Ovary (tissue), 9 donors: ENCODE results near the gene ADA. TPM values are rescaled to one million over a fixed set of nuclear protein-coding genes. Genes with fewer than 3 reads are reported as not detected.

ENCODE experiments used
- DNase-seq, 5 donors: peaks; one replicate each; pipeline ENCODE4 v3.0.0-alpha.2; 2019 to 2020
- H3K27ac ChIP-seq, 2 donors: fragments of 200-600 bp; one replicate each; pipeline versions ENCODE4 v1.5.1 to v1.8.0; 2019 to 2022
- H3K27me3 ChIP-seq: fragments of 200-600 bp; one replicate; pipeline ENCODE4 v1.8.0; 2022
- H3K36me3 ChIP-seq: fragments of 200-600 bp; sonication (generic); one replicate; pipeline ENCODE4 v1.5.1; 2019
- H3K4me1 ChIP-seq: one replicate; pipeline ENCODE4 v1.8.1; 2013; ENCODE audit warnings: mild to moderate bottlenecking, moderate library complexity; ENCODE audit not compliant: insufficient read depth
- H3K4me3 ChIP-seq: fragments of 200-600 bp; sonication (generic); one replicate; pipeline ENCODE4 v1.5.1; 2017
- H3K9me3 ChIP-seq, 2 donors: fragments of 200-600 bp in 1 of 2; sonication (generic) in 1 of 2; one replicate each; pipeline versions ENCODE4 v1.5.1 to v1.8.1; 2013 to 2019; ENCODE audit warnings: mild to moderate bottlenecking in 1 of 2, moderate library complexity in 1 of 2
- CTCF ChIP-seq, 3 donors: fragments of 450-650 bp in 2 of 3; fragments of 200-600 bp in 1 of 3; IDR thresholded peaks; one replicate each; pipeline versions ENCODE4 v1.5.1 to v1.8.0; 2016 to 2022; ENCODE audit warnings: antibody characterized with exemption in 3 of 3, mild to moderate bottlenecking in 1 of 3
- EP300 ChIP-seq: sonication (generic); formaldehyde crosslinking; IDR thresholded peaks from one replicate; pipeline ENCODE4 v1.6.1; 2017; ENCODE audit warnings: antibody characterized with exemption
- POLR2A ChIP-seq: fragments of 450-650 bp; IDR thresholded peaks from one replicate; pipeline ENCODE4 v1.6.1; 2017; ENCODE audit warnings: antibody characterized with exemption, mild to moderate bottlenecking, moderate library complexity
- WGBS, 3 donors: extraction: QIAGEN DNeasy Blood & Tissue Kit in 1 of 3; methylation state at CpG; one replicate each; pipeline versions ENCODE4 v1.1.5 to v1.1.7; 2013 to 2017; 5-methylcytosine and 5-hydroxymethylcytosine counted together
- intact Hi-C, 4 donors: fragments of 100-400 bp; cut with DNase I; formaldehyde crosslinking; loops; one replicate each; pipeline versions ENCODE4 v1.11.0 to v1.15.1; 2022 to 2023
- polyA plus RNA-seq, 2 donors: library from polyadenylated mRNA; stranded (reverse); fragments of 200-250 nt in 1 of 2; fragments of 350-450 nt in 1 of 2; fragmentation: Illumina TruSeq in 1 of 2; extraction: RNeasy Lipid Tissue Mini Kit (QIAGEN cat#74804) in 1 of 2; gene quantifications; one replicate each; pipeline ENCODE4 v1.2.3, GENCODE V29; 2013 to 2014
- total RNA-seq, 7 donors: library from RNA; depleted of rRNA in 2 of 7; stranded (reverse); fragments of >200 nt in 2 of 7; fragmentation: NEBNext Ultra II Directional in 3 of 7; extraction: Animal tissue kit (Norgen Biotek cat#: 25700) in 3 of 7; gene quantifications; one replicate each; pipeline versions ENCODE4 v1.1.0 to v1.2.4, GENCODE V29; 2016 to 2023
- donor health status: DM: no; HTN: no; CAD: no; lungs with moderate emphysema.
- donor health status: DM: no; HTN: no; CAD: no.
- donor health status: Bipolar disorder and iron deficiency.
- donor health status: DM: yes; HTN: yes; CAD: no.
- donor health status: DM: no; HTN: no; CAD: no.
- donor health status: DM: yes; HTN: yes; CAD: no.

ADA gene
- total and polyA plus RNA-seq, 9 donors = 1.1 to 7.4 (median 3.2) TPM

- no peak overlapping the region for H3K4me3 ChIP-seq
- peaks cover 15% of the 10 kb centered on the region for H3K4me1 ChIP-seq
- no peak for DNase-seq
- 49 to 69% (median 64%) methylated on average over 3 of the region's 3 CpGs for WGBS, 3 donors
- TF ChIP-seq CTCF (IDR thresholded peaks at IDR 0.05) (no peak), EP300 (no peak), POLR2A (no peak)
- H3K9me3 ChIP-seq = no peaks in the 10 kb centered on the region
- no peaks in the 10 kb centered on the region for H3K27me3 ChIP-seq
- intact Hi-C loops = no loop called here
- no peak overlapping the region for H3K27ac ChIP-seq
- no peaks in the 10 kb centered on the region for H3K36me3 ChIP-seq
These were observed 75.2 kb downstream of the ADA start for GRCh38 chr20:44576297-44576696.

- no peak overlapping the region for H3K27ac ChIP-seq
- no peak overlapping the region for H3K4me3 ChIP-seq
- intact Hi-C loops = no loop called here
- no peak for TF ChIP-seq POLR2A
- TF ChIP-seq EP300 = no peak
- TF ChIP-seq CTCF (IDR thresholded peaks at IDR 0.05) = no peak
- H3K36me3 ChIP-seq = no peaks in the 10 kb centered on the region
- WGBS, 3 donors = 93 to 98% (median 97%) methylated on average over 4 of the region's 4 CpGs
- no peaks in the 10 kb centered on the region for H3K9me3 ChIP-seq
- no peak for DNase-seq
- H3K27me3 ChIP-seq = no peaks in the 10 kb centered on the region
- peaks cover 15% of the 10 kb centered on the region for H3K4me1 ChIP-seq
These were observed 77.1 kb downstream of the ADA start for GRCh38 chr20:44574372-44574771.

- Histone ChIP-seq H3K27me3 (no peaks in the 10 kb centered on the region), H3K4me3 (no peak overlapping the region), H3K4me1 (peaks cover 15% of the 10 kb centered on the region), H3K36me3 (no peaks in the 10 kb centered on the region), H3K9me3 (no peaks in the 10 kb centered on the region), H3K27ac (peak overlapping the region in 1 of 2 donors; percentile 64)
- TF ChIP-seq POLR2A = no peak
- TF ChIP-seq EP300 = no peak
- TF ChIP-seq CTCF (IDR thresholded peaks at IDR 0.05) = no peak
- WGBS, 3 donors = 82 to 93% (median 91%) methylated on average over 2 of the region's 2 CpGs
- intact Hi-C loops = no loop called here
- no peak for DNase-seq
These were observed 78.0 kb downstream of the ADA start for GRCh38 chr20:44573501-44573869.

- DNase-seq = peak in 3 of 5 donors; percentile 25 to 49 (median 35)
- Histone ChIP-seq H3K27ac (peak overlapping the region; percentile 14 to 64), H3K4me1 (peaks cover 15% of the 10 kb centered on the region), H3K4me3 (no peak overlapping the region), H3K36me3 (no peaks in the 10 kb centered on the region), H3K9me3 (no peaks in the 10 kb centered on the region), H3K27me3 (no peaks in the 10 kb centered on the region)
- WGBS, 3 donors = 35 to 40% (median 38%) methylated on average over 6 of the region's 6 CpGs
- TF ChIP-seq CTCF (IDR thresholded peaks at IDR 0.05) (no peak), POLR2A (no peak), EP300 (no peak)
- intact Hi-C loops = no loop called here
These were observed 78.7 kb downstream of the ADA start for GRCh38 chr20:44572551-44573500.
